Naive thymus-derived CD4-positive, alpha-beta T cell (primary cell): ENCODE data around the gene FSD1L. TPM values are rescaled to one million over a fixed set of nuclear protein-coding genes. Genes with fewer than 3 reads are reported as not detected.

Experiments used
- ATAC-seq: fragments of 150-1000 bp; cut with Tn5 transposase; 2 replicates; pipeline ENCODE4 v1.10.0; 2021; ENCODE audit warnings: mild to moderate bottlenecking, moderate library complexity
- CTCF ChIA-PET: fragments of 350-600 bp; sonication (Branson Sonifier 250); formaldehyde crosslinking; loops from one replicate; lab custom pipeline; 2021; ENCODE audit warnings: antibody characterized with exemption; lab: Charles Lee
- POLR2A ChIA-PET: fragments of 350-600 bp; sonication (Branson Sonifier 250); formaldehyde crosslinking; loops from one replicate; lab custom pipeline; 2021; ENCODE audit warnings: antibody characterized with exemption, inconsistent platforms; lab: Charles Lee
- DNase-seq, 9 donors: peaks; one replicate each; pipeline versions ENCODE4 v3.0.0 to v3.0.0-alpha.2; 2020 to 2022; ENCODE audit warnings: mixed read lengths in 1 of 9
- H3K27ac ChIP-seq: one replicate; pipeline ENCODE4 v1.7.0; 2013; ENCODE audit warnings: mild to moderate bottlenecking, low read depth, low read length, moderate library complexity
- H3K27me3 ChIP-seq, 2 donors: one replicate each; pipeline ENCODE4 v1.7.0; 2013; ENCODE audit warnings: low read length in 2 of 2, mild to moderate bottlenecking in 2 of 2, moderate library complexity in 2 of 2; ENCODE audit not compliant: control insufficient read depth in 2 of 2, insufficient read depth in 2 of 2
- H3K36me3 ChIP-seq, 3 experiments: 1 replicate in 2 of 3; 2 replicates in 1 of 3; pipeline ENCODE4 v1.7.0; 2013; ENCODE audit warnings: low read length in 3 of 3, mild to moderate bottlenecking in 3 of 3, moderate library complexity in 1 of 3; ENCODE audit not compliant: insufficient read depth in 3 of 3, control insufficient read depth in 2 of 3
- H3K4me1 ChIP-seq, 2 donors: one replicate each; pipeline ENCODE4 v1.7.0; 2013; ENCODE audit warnings: low read length in 2 of 2, mild to moderate bottlenecking in 2 of 2, moderate library complexity in 1 of 2; ENCODE audit not compliant: control insufficient read depth in 2 of 2, insufficient read depth in 2 of 2
- H3K4me3 ChIP-seq: 2 replicates; pipeline ENCODE4 v1.7.0; 2013; ENCODE audit warnings: mild to moderate bottlenecking, low read length
- H3K9me3 ChIP-seq, 3 experiments: 1 replicate in 2 of 3; 2 replicates in 1 of 3; pipeline ENCODE4 v1.7.0; 2013; ENCODE audit warnings: low read length in 3 of 3; ENCODE audit not compliant: control insufficient read depth in 2 of 3
- H3K27ac Mint-ChIP-seq, 9 donors: one replicate each; pipeline ENCODE4 v1.8.0; 2020 to 2022; ENCODE audit warnings: mixed read lengths in 9 of 9, mild to moderate bottlenecking in 8 of 9, moderate library complexity in 5 of 9, inconsistent platforms in 2 of 9
- H3K27me3 Mint-ChIP-seq, 5 donors: one replicate each; pipeline ENCODE4 v1.8.0; 2021 to 2022; ENCODE audit warnings: mixed read lengths in 5 of 5, mild to moderate bottlenecking in 1 of 5
- H3K36me3 Mint-ChIP-seq, 5 donors: one replicate each; pipeline ENCODE4 v1.8.0; 2020 to 2022; ENCODE audit warnings: mixed read lengths in 5 of 5, mild to moderate bottlenecking in 3 of 5, inconsistent platforms in 1 of 5
- H3K4me1 Mint-ChIP-seq, 7 donors: one replicate each; pipeline ENCODE4 v1.8.0; 2020 to 2022; ENCODE audit warnings: mixed read lengths in 7 of 7, mild to moderate bottlenecking in 3 of 7, inconsistent platforms in 1 of 7
- H3K4me3 Mint-ChIP-seq, 10 donors: one replicate each; pipeline ENCODE4 v1.8.0; 2020 to 2022; ENCODE audit warnings: mild to moderate bottlenecking in 10 of 10, mixed read lengths in 10 of 10, moderate library complexity in 6 of 10, inconsistent platforms in 2 of 10
- H3K9me3 Mint-ChIP-seq, 11 donors: one replicate each; pipeline ENCODE4 v1.8.0; 2020 to 2022; ENCODE audit warnings: mixed read lengths in 11 of 11, mild to moderate bottlenecking in 4 of 11, inconsistent platforms in 1 of 11, moderate library complexity in 1 of 11
- intact Hi-C, 2 donors: fragments of 100-400 bp; cut with micrococcal nuclease; formaldehyde crosslinking; loops; one replicate each; pipeline ENCODE4 v1.15.1; 2023
- polyA plus RNA-seq, 2 donors: library from polyadenylated mRNA; unstranded; fragments of 300-500 nt; fragmentation: Illumina TruSeq; gene quantifications; one replicate each; pipeline ENCODE4 v1.2.3, GENCODE V29; 2021
- total RNA-seq, 6 experiments: library from RNA in 5 of 6; stranded (reverse) in 5 of 6; gene quantifications; 1 replicate in 5 of 6; 2 replicates in 1 of 6; pipeline ENCODE4 v1.2.3 and lab custom pipeline; 2021 to 2026

The FSD1L gene
- total and polyA plus RNA-seq, 7 experiments from 2014 or later = 0.08 to 5.8 (median 0.61) TPM

DNA sequence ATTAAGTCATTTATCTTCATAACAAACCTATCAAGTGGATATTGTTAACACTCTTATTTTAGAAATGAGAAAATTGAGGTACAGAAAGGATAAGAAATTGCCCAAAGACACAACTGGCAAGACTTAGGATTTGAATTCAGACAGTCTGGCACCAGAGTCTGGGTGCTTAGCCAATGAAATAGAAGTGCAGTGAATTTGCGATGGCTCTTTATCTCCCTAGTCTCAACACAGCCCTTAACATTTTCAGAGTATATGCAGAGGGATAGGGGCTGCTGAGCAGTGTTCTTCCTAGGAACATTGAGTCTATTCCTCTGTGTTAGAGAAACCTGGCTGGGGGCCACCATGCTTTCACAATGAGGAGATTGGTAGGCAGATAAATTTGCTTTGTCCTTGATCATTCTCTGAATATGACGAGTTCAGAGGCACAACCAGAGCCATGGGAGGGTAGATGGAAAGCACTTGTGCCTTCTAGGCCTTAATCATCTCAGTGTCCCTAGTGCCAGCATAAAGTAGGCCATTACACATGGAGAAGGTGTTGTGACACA lies 6.1 kb upstream of the FSD1L start:
- H3K4me1 Mint-ChIP-seq = peaks cover 0 to 6% (median 0%) of the 10 kb centered on the region in 7 donors
- intact Hi-C loops = loop anchor here in 1 of 2 donors (10.0 kb wide), 1 partner anchor 1347 kb away; the partner anchor contains the start of gene SMC2
- H3K36me3 Mint-ChIP-seq = no peaks in the 10 kb centered on the region
- H3K27ac Mint-ChIP-seq = no peak overlapping the region
- ChIA-PET POLR2A (no interaction called here), CTCF (no interaction called here)
- Histone ChIP-seq H3K9me3 (no peaks in the 10 kb centered on the region), H3K4me1 (no peaks in the 10 kb centered on the region), H3K36me3 (no peaks in the 10 kb centered on the region), H3K27ac (no peak overlapping the region), H3K27me3 (no peaks in the 10 kb centered on the region), H3K4me3 (no peak overlapping the region)
- no peak for ATAC-seq
- H3K4me3 Mint-ChIP-seq = no peak overlapping the region
- no peaks in the 10 kb centered on the region for H3K9me3 Mint-ChIP-seq
- no peak for DNase-seq
- peaks cover 0 to 6% (median 0%) of the 10 kb centered on the region in 5 donors for H3K27me3 Mint-ChIP-seq

DNA sequence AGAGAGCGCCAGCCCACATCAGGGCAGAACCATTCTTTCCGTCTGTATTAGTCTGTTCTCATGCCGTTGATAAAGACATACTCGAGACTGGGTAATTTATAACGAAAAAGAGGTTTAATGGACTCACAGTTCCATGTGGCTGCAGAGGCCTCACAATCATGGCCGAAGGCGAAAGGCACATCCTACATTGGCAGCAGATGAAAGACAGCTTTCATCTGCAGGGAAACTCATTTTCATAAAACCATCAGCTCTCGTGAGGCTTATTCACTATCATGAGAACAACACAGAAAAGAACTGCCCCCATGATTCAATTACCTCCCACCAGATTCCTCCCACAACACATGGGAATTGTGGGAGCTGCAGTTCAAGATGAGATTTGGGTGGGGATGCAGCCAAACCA lies 4.7 kb upstream of the FSD1L start:
- H3K9me3 ChIP-seq = no peaks in the 10 kb centered on the region
- no peaks in the 10 kb centered on the region for H3K27me3 ChIP-seq
- POLR2A ChIA-PET = no interaction called here
- Mint-ChIP-seq H3K9me3 (no peaks in the 10 kb centered on the region), H3K4me1 (peaks cover 0 to 10% (median 5%) of the 10 kb centered on the region in 7 donors), H3K27ac (peak overlapping the region in 1 of 9 donors; percentile 30), H3K27me3 (peaks cover 0 to 4% (median 0%) of the 10 kb centered on the region in 5 donors), H3K4me3 (no peak overlapping the region), H3K36me3 (no peaks in the 10 kb centered on the region)
- ATAC-seq = no peak
- no peak overlapping the region for H3K4me3 ChIP-seq
- no peak for DNase-seq
- H3K36me3 ChIP-seq = no peaks in the 10 kb centered on the region
- CTCF ChIA-PET = interaction anchor here (1.5 kb wide), 1 partner anchor 12 kb away, joined by 3 read pairs; no protein-coding TSS in a partner anchor
- no peak overlapping the region for H3K27ac ChIP-seq
- peaks cover 0 to 3% of the 10 kb centered on the region in 2 donors for H3K4me1 ChIP-seq
- intact Hi-C loops = loop anchor here in 1 of 2 donors (10.0 kb wide), 1 partner anchor 1348 kb away; the partner anchor contains the start of gene SMC2

- H3K9me3 Mint-ChIP-seq = no peaks in the 10 kb centered on the region
- ChIA-PET CTCF (no interaction called here), POLR2A (no interaction called here)
- no peak overlapping the region for H3K27ac Mint-ChIP-seq
- Histone ChIP-seq H3K4me3 (no peak overlapping the region), H3K4me1 (peaks cover 3 to 5% of the 10 kb centered on the region in 2 donors), H3K9me3 (no peaks in the 10 kb centered on the region), H3K27ac (no peak overlapping the region), H3K36me3 (no peaks in the 10 kb centered on the region), H3K27me3 (no peaks in the 10 kb centered on the region)
- DNase-seq (no peak), ATAC-seq (no peak)
- intact Hi-C loops = loop anchor here in 1 of 2 donors (10.0 kb wide), 1 partner anchor 1349 kb away; the partner anchor contains the start of gene SMC2
- peaks cover 0 to 3% (median 0%) of the 10 kb centered on the region in 5 donors for H3K27me3 Mint-ChIP-seq
- no peaks in the 10 kb centered on the region for H3K36me3 Mint-ChIP-seq
- no peak overlapping the region for H3K4me3 Mint-ChIP-seq
- peaks cover 0 to 17% (median 7%) of the 10 kb centered on the region in 7 donors for H3K4me1 Mint-ChIP-seq
Measured at GRCh38 chr9:105444130-105444529, 3.7 kb upstream of the FSD1L start.

DNA sequence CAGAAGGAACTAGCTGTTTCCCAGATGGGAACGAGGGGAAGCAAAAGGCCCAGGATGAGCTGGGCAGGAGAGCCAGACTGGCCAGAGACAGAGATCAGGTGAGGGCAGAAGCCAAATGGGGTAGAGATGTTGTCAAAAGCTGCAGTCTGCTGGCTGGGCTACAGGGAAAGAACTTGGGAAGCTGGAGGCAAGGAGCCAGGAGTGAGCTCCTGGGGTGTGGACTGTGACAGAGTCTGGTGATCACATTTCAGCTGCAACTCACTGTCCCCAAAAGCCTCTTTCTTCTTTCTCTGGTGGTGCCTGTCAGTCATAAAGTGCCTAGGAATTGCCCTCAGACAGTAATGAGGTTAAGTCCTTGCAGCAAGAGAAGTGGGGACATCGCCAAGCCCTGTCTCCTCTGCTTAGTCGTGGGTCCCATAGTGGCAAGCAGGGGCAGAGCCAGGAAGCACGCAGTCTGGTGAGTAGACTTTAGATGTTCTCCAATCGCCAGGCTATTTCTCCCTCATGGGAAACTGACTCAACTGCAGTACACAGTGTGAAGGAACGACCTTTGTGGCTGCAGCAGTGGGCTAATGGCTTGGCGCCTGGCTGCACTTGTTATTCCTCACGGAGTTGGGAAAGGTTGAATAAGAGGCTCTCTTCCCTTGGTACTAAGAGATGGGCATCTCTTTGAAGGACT lies 2.5 kb upstream of the FSD1L start:
- DNase-seq = no peak
- no peaks in the 10 kb centered on the region for H3K36me3 ChIP-seq
- no peak overlapping the region for H3K4me3 Mint-ChIP-seq
- H3K9me3 Mint-ChIP-seq = no peaks in the 10 kb centered on the region
- ChIA-PET CTCF (no interaction called here), POLR2A (no interaction called here)
- H3K27ac Mint-ChIP-seq = no peak overlapping the region
- H3K4me1 ChIP-seq = peaks cover 3 to 5% of the 10 kb centered on the region in 2 donors
- peaks cover 0 to 27% (median 9%) of the 10 kb centered on the region in 7 donors for H3K4me1 Mint-ChIP-seq
- H3K27me3 Mint-ChIP-seq = peaks cover 0 to 7% (median 0%) of the 10 kb centered on the region in 5 donors
- ATAC-seq = no peak
- H3K4me3 ChIP-seq = no peak overlapping the region
- H3K36me3 Mint-ChIP-seq = no peaks in the 10 kb centered on the region
- no peaks in the 10 kb centered on the region for H3K9me3 ChIP-seq
- no peak overlapping the region for H3K27ac ChIP-seq
- no peaks in the 10 kb centered on the region for H3K27me3 ChIP-seq
- intact Hi-C loops = loop anchor here (5.0 to 10.0 kb wide), 4 partner anchors 112 to 1353 kb away; partner anchors contain the start of genes SMC2 (in 2 of the 2), FKTN (in 1 of the 2) and TMEM38B (in 1 of the 2)

DNA sequence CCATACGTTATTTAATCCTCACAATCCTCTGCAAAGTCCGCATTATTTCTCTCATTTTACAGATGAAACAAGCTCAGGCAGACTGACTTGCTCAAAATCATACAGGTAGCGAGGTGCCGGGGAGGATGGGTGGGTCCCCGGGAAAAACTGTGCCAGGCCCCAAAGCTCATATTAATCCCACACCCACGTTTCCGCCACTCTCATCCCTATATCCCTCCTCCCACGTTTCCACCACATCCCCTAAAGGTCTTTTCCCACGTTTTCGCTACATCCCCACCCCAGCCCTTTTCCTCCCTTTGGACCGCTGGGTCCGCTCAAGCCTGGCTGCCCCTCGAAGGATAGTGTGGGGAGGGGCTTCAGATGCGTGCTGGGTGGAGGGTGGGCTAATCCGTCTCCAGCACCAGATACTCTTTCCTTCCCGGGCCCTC lies 434 bp upstream of the FSD1L start:
- DNase-seq (no peak), ATAC-seq (no peak)
- H3K36me3 Mint-ChIP-seq = no peaks in the 10 kb centered on the region
- ChIA-PET CTCF (no interaction called here), POLR2A (interaction anchor here (0.5 kb wide), 1 partner anchor 239 kb away, joined by 3 read pairs; no protein-coding TSS in a partner anchor)
- Histone ChIP-seq H3K4me1 (peaks cover 3 to 5% of the 10 kb centered on the region in 2 donors), H3K36me3 (no peaks in the 10 kb centered on the region), H3K27me3 (no peaks in the 10 kb centered on the region), H3K4me3 (peak overlapping the region; percentile 81), H3K27ac (peak overlapping the region; percentile 43), H3K9me3 (no peaks in the 10 kb centered on the region)
- H3K27me3 Mint-ChIP-seq = peaks cover 0 to 8% (median 0%) of the 10 kb centered on the region in 5 donors
- intact Hi-C loops = loop anchor here (1.0 to 10.0 kb wide), 5 partner anchors 110 to 1355 kb away; partner anchors contain the start of genes SMC2 (in 2 of the 2), FKTN (in 1 of the 2), SLC44A1 (in 1 of the 2) and TMEM38B (in 1 of the 2)
- H3K4me3 Mint-ChIP-seq = peak overlapping the region; percentile 70 to 89 (median 84)
- no peaks in the 10 kb centered on the region for H3K9me3 Mint-ChIP-seq
- peak overlapping the region in 3 of 9 donors; percentile 34 to 80 (median 52) for H3K27ac Mint-ChIP-seq
- peaks cover 0 to 33% (median 9%) of the 10 kb centered on the region in 7 donors for H3K4me1 Mint-ChIP-seq

DNA sequence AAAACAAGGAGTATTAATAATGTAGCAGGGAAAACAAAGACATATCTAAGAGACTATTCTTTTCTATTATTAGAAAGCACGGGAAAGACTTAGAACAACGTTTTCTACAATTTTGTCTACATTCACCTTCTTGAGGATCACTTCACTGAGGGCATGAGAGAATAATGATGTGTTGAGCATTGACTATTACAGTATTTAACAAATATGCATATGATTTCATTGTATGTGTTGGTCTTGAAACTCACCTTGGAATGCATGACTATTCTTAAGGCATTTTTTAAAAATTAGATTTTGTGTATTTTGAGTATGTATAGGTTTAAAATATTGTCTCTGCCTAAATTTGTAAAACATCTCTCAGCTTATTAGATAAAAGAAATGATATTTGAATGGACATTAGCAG lies 1.2 kb downstream of the FSD1L start:
- no peaks in the 10 kb centered on the region for H3K36me3 Mint-ChIP-seq
- DNase-seq (no peak), ATAC-seq (no peak)
- no peak overlapping the region for H3K27ac Mint-ChIP-seq
- H3K4me3 Mint-ChIP-seq = peak overlapping the region; percentile 22 to 89 (median 80)
- H3K4me3 ChIP-seq = no peak overlapping the region
- ChIA-PET CTCF (no interaction called here), POLR2A (no interaction called here)
- peaks cover 3 to 5% of the 10 kb centered on the region in 2 donors for H3K4me1 ChIP-seq
- H3K36me3 ChIP-seq = no peaks in the 10 kb centered on the region
- no peaks in the 10 kb centered on the region for H3K9me3 ChIP-seq
- H3K27ac ChIP-seq = no peak overlapping the region
- H3K27me3 Mint-ChIP-seq = peaks cover 0 to 8% (median 3%) of the 10 kb centered on the region in 5 donors
- H3K9me3 Mint-ChIP-seq = no peaks in the 10 kb centered on the region
- H3K4me1 Mint-ChIP-seq = peaks cover 0 to 35% (median 9%) of the 10 kb centered on the region in 7 donors
- intact Hi-C loops = loop anchor here (5.0 to 10.0 kb wide), 4 partner anchors 108 to 1357 kb away; partner anchors contain the start of genes SMC2 (in 2 of the 2), FKTN (in 1 of the 2) and TMEM38B (in 1 of the 2)
- H3K27me3 ChIP-seq = no peaks in the 10 kb centered on the region
